ENCODE results near the gene P2RX1. TPM values are rescaled to one million over a fixed set of nuclear protein-coding genes. Genes with fewer than 3 reads are reported as not detected.

The P2RX1 gene
- total and polyA plus RNA-seq, 2 experiments from 2014 or later = 0.31 to 2.2 TPM

GRCh38 chr17:3923466-3924190 is 7.4 kb upstream of the P2RX1 start:
- no peak overlapping the region for H3K27ac Mint-ChIP-seq
- Histone ChIP-seq H3F3A (replicated peaks; ENCODE audit: low read depth) (no peaks in the 10 kb centered on the region), H3K27ac (ENCODE audit: low read depth) (no peak overlapping the region), H4K20me1 (replicated peaks; ENCODE audit: insufficient read depth) (no peaks in the 10 kb centered on the region), H3K36me3 (ENCODE audit: insufficient read depth) (no peaks in the 10 kb centered on the region), H3K4me2 (no peak overlapping the region), H3K27me3 (ENCODE audit: insufficient read depth) (no peaks in the 10 kb centered on the region), H3K4me3 (no peak overlapping the region), H3K4me1 (ENCODE audit: insufficient read depth) (no peaks in the 10 kb centered on the region), H3K9me2 (ENCODE audit: insufficient read depth) (no peaks in the 10 kb centered on the region), H3K79me2 (replicated peaks; ENCODE audit: insufficient read depth) (no peaks in the 10 kb centered on the region), H2AFZ (no peak overlapping the region)
- ATAC-seq (no peak), DNase-seq (ENCODE audit: low spot score) (no peak)
- TF ChIP-seq JUNB (IDR thresholded peaks at IDR 0.05; ENCODE audit: unreplicated experiment) (no peak), NANOG (IDR thresholded peaks at IDR 0.05; ENCODE audit: borderline replicate concordance) (no peak), POLR2AphosphoS5 (IDR thresholded peaks at IDR 0.05; ENCODE audit: low read depth) (no peak), STAT1 (IDR thresholded peaks at IDR 0.05; ENCODE audit: unreplicated experiment) (no peak), ETS1 (IDR thresholded peaks at IDR 0.05) (no peak)
- TF ChIP-seq, protein P1, sequence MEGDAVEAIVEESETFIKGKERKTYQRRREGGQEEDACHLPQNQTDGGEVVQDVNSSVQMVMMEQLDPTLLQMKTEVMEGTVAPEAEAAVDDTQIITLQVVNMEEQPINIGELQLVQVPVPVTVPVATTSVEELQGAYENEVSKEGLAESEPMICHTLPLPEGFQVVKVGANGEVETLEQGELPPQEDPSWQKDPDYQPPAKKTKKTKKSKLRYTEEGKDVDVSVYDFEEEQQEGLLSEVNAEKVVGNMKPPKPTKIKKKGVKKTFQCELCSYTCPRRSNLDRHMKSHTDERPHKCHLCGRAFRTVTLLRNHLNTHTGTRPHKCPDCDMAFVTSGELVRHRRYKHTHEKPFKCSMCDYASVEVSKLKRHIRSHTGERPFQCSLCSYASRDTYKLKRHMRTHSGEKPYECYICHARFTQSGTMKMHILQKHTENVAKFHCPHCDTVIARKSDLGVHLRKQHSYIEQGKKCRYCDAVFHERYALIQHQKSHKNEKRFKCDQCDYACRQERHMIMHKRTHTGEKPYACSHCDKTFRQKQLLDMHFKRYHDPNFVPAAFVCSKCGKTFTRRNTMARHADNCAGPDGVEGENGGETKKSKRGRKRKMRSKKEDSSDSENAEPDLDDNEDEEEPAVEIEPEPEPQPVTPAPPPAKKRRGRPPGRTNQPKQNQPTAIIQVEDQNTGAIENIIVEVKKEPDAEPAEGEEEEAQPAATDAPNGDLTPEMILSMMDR (conservative IDR thresholded peaks at IDR 0.05; ENCODE audit: low read depth in 2 of 2) = no peak
- TF ChIP-seq, protein P2, sequence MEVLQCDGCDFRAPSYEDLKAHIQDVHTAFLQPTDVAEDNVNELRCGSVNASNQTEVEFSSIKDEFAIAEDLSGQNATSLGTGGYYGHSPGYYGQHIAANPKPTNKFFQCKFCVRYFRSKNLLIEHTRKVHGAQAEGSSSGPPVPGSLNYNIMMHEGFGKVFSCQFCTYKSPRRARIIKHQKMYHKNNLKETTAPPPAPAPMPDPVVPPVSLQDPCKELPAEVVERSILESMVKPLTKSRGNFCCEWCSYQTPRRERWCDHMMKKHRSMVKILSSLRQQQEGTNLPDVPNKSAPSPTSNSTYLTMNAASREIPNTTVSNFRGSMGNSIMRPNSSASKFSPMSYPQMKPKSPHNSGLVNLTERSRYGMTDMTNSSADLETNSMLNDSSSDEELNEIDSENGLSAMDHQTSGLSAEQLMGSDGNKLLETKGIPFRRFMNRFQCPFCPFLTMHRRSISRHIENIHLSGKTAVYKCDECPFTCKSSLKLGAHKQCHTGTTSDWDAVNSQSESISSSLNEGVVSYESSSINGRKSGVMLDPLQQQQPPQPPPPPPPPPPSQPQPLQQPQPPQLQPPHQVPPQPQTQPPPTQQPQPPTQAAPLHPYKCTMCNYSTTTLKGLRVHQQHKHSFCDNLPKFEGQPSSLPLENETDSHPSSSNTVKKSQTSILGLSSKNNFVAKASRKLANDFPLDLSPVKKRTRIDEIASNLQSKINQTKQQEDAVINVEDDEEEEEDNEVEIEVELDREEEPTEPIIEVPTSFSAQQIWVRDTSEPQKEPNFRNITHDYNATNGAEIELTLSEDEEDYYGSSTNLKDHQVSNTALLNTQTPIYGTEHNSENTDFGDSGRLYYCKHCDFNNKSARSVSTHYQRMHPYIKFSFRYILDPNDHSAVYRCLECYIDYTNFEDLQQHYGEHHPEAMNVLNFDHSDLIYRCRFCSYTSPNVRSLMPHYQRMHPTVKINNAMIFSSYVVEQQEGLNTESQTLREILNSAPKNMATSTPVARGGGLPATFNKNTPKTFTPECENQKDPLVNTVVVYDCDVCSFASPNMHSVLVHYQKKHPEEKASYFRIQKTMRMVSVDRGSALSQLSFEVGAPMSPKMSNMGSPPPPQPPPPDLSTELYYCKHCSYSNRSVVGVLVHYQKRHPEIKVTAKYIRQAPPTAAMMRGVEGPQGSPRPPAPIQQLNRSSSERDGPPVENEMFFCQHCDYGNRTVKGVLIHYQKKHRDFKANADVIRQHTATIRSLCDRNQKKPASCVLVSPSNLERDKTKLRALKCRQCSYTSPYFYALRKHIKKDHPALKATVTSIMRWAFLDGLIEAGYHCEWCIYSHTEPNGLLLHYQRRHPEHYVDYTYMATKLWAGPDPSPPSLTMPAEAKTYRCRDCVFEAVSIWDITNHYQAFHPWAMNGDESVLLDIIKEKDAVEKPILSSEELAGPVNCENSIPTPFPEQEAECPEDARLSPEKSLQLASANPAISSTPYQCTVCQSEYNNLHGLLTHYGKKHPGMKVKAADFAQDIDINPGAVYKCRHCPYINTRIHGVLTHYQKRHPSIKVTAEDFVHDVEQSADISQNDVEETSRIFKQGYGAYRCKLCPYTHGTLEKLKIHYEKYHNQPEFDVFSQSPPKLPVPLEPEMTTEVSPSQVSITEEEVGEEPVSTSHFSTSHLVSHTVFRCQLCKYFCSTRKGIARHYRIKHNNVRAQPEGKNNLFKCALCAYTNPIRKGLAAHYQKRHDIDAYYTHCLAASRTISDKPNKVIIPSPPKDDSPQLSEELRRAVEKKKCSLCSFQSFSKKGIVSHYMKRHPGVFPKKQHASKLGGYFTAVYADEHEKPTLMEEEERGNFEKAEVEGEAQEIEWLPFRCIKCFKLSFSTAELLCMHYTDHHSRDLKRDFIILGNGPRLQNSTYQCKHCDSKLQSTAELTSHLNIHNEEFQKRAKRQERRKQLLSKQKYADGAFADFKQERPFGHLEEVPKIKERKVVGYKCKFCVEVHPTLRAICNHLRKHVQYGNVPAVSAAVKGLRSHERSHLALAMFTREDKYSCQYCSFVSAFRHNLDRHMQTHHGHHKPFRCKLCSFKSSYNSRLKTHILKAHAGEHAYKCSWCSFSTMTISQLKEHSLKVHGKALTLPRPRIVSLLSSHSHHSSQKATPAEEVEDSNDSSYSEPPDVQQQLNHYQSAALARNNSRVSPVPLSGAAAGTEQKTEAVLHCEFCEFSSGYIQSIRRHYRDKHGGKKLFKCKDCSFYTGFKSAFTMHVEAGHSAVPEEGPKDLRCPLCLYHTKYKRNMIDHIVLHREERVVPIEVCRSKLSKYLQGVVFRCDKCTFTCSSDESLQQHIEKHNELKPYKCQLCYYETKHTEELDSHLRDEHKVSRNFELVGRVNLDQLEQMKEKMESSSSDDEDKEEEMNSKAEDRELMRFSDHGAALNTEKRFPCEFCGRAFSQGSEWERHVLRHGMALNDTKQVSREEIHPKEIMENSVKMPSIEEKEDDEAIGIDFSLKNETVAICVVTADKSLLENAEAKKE (CRISPR knock-in tag; IDR thresholded peaks at IDR 0.05) = no peak
- peaks cover 10% of the 10 kb centered on the region for H3K27me3 Mint-ChIP-seq (ENCODE audit: insufficient read depth, low read depth, poor library complexity)
- H3K9me3 Mint-ChIP-seq = no peaks in the 10 kb centered on the region
- H3K4me3 Mint-ChIP-seq = no peak overlapping the region
- H3K4me1 Mint-ChIP-seq = peaks cover 14% of the 10 kb centered on the region
- no peaks in the 10 kb centered on the region for H3K36me3 Mint-ChIP-seq (ENCODE audit: low read depth)
